Measurements from ENCODE around the gene PDCD4.

PDCD4 gene

GRCh38 chr10:110900983-110901382 lies 29.3 kb downstream of the PDCD4 start:
- H3K27ac ChIP-seq: no peak overlapping the region
- no peak for TF ChIP-seq ZFX (IDR thresholded peaks at IDR 0.05; ENCODE audit: borderline replicate concordance)
- no peak for TF ChIP-seq CTCF (IDR thresholded peaks at IDR 0.05)

DNA sequence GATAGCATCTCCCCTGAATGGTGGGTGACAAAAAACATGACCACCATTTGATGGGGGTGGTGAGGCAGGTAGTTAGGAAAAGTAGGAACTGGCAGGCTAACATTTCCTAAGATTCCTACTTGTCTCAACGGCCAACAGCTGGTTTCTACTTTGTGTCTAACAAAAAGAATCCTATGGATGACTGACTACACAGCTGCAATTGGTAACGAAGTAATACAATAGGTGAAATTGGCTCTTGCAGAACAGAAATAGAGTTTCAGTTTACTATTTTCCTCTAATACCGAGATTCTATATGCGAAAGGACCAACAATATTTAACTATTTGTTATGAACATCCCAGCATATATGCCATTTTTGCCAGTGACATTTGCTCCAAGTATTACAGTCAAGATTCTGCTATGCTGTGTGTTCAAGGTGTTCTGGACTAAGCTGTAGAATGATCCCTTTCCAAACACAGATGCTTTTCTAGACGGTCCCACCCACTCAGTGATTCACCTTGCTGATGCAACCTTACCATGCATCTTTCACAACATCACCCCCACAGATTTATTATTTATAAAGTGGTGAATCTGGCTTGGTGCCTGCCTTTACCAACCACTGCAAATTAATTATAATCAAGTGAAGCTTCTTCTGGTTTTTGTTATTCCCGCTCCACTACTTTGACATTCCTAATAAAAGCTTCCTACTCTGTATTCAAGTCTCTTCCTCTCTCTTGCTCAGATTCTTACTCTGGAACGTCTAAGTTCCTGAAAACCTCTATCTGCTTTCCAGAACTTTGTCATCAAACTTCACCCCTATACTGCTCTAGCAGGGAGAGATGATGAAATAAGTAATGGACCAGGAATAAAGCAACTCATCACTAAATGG lies 30.5 kb downstream of the PDCD4 start:
- no peak overlapping the region for H3K27ac ChIP-seq
- no peak for TF ChIP-seq ZFX (IDR thresholded peaks at IDR 0.05; ENCODE audit: borderline replicate concordance)
- TF ChIP-seq CTCF (IDR thresholded peaks at IDR 0.05): no peak

DNA sequence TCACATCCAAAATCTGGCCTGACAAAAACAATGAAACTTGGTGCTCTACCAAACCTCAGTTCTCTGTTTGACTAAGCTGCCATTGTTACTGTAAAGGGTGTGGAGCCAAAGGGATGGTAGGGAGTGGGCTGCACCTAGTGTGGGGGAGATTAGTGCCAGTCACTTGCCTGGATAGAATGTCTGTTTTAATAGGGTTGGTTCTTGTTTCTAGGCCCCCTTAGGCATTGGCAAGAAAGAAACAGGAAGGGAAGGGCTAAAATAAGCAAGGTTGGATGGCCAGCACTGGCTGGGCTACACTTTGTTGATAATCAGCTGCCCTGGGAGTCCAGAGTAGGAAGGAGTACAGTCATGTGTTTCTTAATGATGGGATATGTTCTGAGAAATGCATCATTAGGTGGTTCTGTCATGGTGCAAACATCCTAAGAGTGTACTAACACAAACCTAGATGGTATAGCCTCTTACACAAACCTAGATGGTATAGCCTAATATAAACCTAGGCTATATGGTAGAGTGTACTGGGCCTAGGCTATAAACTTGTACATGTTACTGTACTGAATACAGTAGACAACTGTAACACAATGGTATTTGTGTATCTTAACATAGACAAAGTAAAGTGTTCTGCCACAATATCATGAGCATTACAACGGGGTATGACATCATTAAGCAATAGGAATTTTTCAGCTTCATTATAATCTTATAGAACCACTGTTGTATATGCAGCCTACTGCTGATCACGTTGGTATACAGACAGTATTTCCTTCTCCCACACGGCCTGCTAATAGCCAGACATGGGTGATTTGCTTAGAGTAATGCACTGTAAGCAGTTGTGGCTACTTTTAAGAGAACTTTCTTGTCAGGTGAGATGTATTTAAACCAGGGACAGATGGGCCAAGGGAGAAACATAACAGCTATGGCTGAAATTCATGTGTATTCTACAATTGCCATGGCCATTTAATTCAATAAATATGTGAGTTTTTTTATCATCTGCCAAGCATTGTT lies 31.9 kb downstream of the PDCD4 start:
- no peak overlapping the region for H3K27ac ChIP-seq
- TF ChIP-seq CTCF (IDR thresholded peaks at IDR 0.05) (no peak), ZFX (IDR thresholded peaks at IDR 0.05; ENCODE audit: borderline replicate concordance) (no peak)

GRCh38 chr10:110910138-110910537 lies 38.4 kb downstream of the PDCD4 start:
- H3K27ac ChIP-seq: no peak overlapping the region
- no peak for TF ChIP-seq CTCF (IDR thresholded peaks at IDR 0.05)
- TF ChIP-seq ZFX (IDR thresholded peaks at IDR 0.05; ENCODE audit: borderline replicate concordance): no peak

DNA sequence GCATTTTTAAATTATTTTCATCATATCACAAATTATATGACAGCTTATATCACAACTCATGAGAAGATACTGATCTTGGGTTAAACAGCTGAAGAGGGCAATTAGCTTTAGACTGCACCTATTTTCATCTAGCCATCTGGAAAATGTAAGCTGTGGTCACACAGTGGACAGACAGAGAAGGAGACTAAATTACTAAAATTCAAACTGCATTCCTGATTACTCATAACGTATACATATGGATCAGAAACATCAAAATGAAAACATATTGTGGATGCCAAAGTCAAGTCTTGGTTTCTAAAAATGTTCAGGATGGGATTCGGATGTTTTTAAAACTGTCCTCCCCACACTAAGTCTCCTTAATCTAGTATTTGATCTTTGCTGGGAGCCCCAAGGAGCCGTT lies 40.6 kb downstream of the PDCD4 start:
- TF ChIP-seq CTCF (IDR thresholded peaks at IDR 0.05) (no peak), ZFX (IDR thresholded peaks at IDR 0.05; ENCODE audit: borderline replicate concordance) (no peak)
- H3K27ac ChIP-seq: no peak overlapping the region

GRCh38 chr10:110914431-110914830 lies 42.7 kb downstream of the PDCD4 start:
- no peak for TF ChIP-seq CTCF (IDR thresholded peaks at IDR 0.05)
- TF ChIP-seq ZFX (IDR thresholded peaks at IDR 0.05; ENCODE audit: borderline replicate concordance): no peak
- no peak overlapping the region for H3K27ac ChIP-seq

Data from 22Rv1 (cell line).